IMR-90 (cell line): ENCODE data around the gene TBX15. TPM values are rescaled to one million over a fixed set of nuclear protein-coding genes. Genes with fewer than 3 reads are reported as not detected.

Source experiments
- ATAC-seq: fragments of 200-7000 bp; cut with Tn5 transposase; 2 replicates; pipeline ENCODE4 v1.9.1; 2020; ENCODE audit warnings: low read depth, mild to moderate bottlenecking, moderate library complexity
- BruUV-seq: library from RNA; stranded (reverse); fragments of 400-500 nt; replicated peaks from 2 replicates; lab custom pipeline; 2021; lab: Mats Ljungman, UMichigan
- CTCF ChIA-PET: fragments of 300-600 bp; formaldehyde crosslinking; extraction: SDS; loops from one replicate; lab custom pipeline; 2021; ENCODE audit warnings: antibody characterized with exemption; lab: Yijun Ruan, JAX
- POLR2A ChIA-PET: fragments of 300-600 bp; sonication (Branson Sonifier 250); formaldehyde crosslinking; loops from one replicate; lab custom pipeline; 2022; ENCODE audit warnings: antibody characterized with exemption; ENCODE audit not compliant: unreplicated experiment; lab: Charles Lee
- DNase-seq: peaks from one replicate; pipeline ENCODE4 v3.0.0; 2013
- H2AFZ ChIP-seq: replicated peaks from 2 replicates; pipeline ENCODE3; 2013; ENCODE audit warnings: low read length, mild to moderate bottlenecking; ENCODE audit not compliant: poor library complexity
- H2AK5ac ChIP-seq: 2 replicates; pipeline ENCODE4 v1.6.1; 2013; ENCODE audit warnings: low read depth, low read length, inconsistent platforms
- H2AK9ac ChIP-seq: replicated peaks from 2 replicates; pipeline ENCODE3; 2013; ENCODE audit warnings: mild to moderate bottlenecking, low read depth, low read length, moderate library complexity; ENCODE audit not compliant: poor library complexity
- H2BK120ac ChIP-seq: 2 replicates; pipeline ENCODE4 v1.6.1; 2013; ENCODE audit warnings: low read depth, low read length, inconsistent platforms
- H2BK15ac ChIP-seq: 3 replicates; pipeline ENCODE4 v1.6.1; 2013; ENCODE audit warnings: low read depth, low read length, inconsistent platforms
- H2BK20ac ChIP-seq: 2 replicates; pipeline ENCODE4 v1.6.1; 2013; ENCODE audit warnings: low read depth, mild to moderate bottlenecking, inconsistent platforms, low read length, moderate library complexity
- H2BK5ac ChIP-seq: 2 replicates; pipeline ENCODE4 v1.6.1; 2013; ENCODE audit warnings: mild to moderate bottlenecking, low read depth, low read length, inconsistent platforms; ENCODE audit not compliant: poor library complexity, severe bottlenecking
- H3K14ac ChIP-seq: replicated peaks from 2 replicates; pipeline ENCODE4 v1.6.1; 2013; ENCODE audit warnings: low read depth, low read length, inconsistent platforms
- H3K18ac ChIP-seq: 2 replicates; pipeline ENCODE4 v1.6.1; 2013; ENCODE audit warnings: low read depth, low read length, control low read depth
- H3K23ac ChIP-seq: 2 replicates; pipeline ENCODE4 v1.6.1; 2013; ENCODE audit warnings: low read depth, low read length, inconsistent platforms
- H3K27ac ChIP-seq: 2 replicates; pipeline ENCODE4 v1.5.1; 2013; ENCODE audit warnings: mild to moderate bottlenecking, control low read depth, low read length; ENCODE audit not compliant: insufficient read depth
- H3K27me3 ChIP-seq: 2 replicates; pipeline ENCODE4 v1.6.1; 2013; ENCODE audit warnings: low read length; ENCODE audit not compliant: control insufficient read depth, insufficient read depth
- H3K36me3 ChIP-seq: 2 replicates; pipeline ENCODE4 v1.6.1; 2013; ENCODE audit warnings: low read length, mixed read lengths; ENCODE audit not compliant: control insufficient read depth, insufficient read depth
- H3K4ac ChIP-seq: 2 replicates; pipeline ENCODE4 v1.6.1; 2013; ENCODE audit warnings: low read depth, low read length, inconsistent platforms
- H3K4me1 ChIP-seq: 2 replicates; pipeline ENCODE4 v1.6.1; 2013; ENCODE audit warnings: low read length, mixed read lengths; ENCODE audit not compliant: control insufficient read depth, insufficient read depth
- H3K4me2 ChIP-seq: 2 replicates; pipeline ENCODE4 v1.6.1; 2013; ENCODE audit warnings: low read depth, mild to moderate bottlenecking, control low read depth, low read length, moderate library complexity
- H3K4me3 ChIP-seq: 2 replicates; pipeline ENCODE4 v1.5.1; 2013; ENCODE audit warnings: low read depth, mild to moderate bottlenecking, control low read depth, low read length, moderate library complexity; ENCODE audit not compliant: insufficient read depth
- H3K56ac ChIP-seq: 2 replicates; pipeline ENCODE4 v1.6.1; 2013; ENCODE audit warnings: low read length, inconsistent platforms; ENCODE audit not compliant: insufficient read depth; ENCODE audit errors: extremely low read depth
- H3K79me1 ChIP-seq, 2 experiments: 2 replicates each; pipeline ENCODE4 v1.6.1; 2013; ENCODE audit warnings: low read length in 2 of 2, inconsistent platforms in 1 of 2, low read depth in 1 of 2
- H3K9ac ChIP-seq: 2 replicates; pipeline ENCODE4 v1.6.1; 2013; ENCODE audit warnings: low read depth, low read length, control low read depth
- H3K9me1 ChIP-seq: 2 replicates; pipeline ENCODE4 v1.6.1; 2013; ENCODE audit warnings: low read length, inconsistent platforms; ENCODE audit not compliant: insufficient read depth
- H3K9me3 ChIP-seq: 2 replicates; pipeline ENCODE4 v1.6.1; 2013; ENCODE audit warnings: low read length; ENCODE audit not compliant: control insufficient read depth, insufficient read depth
- H4K20me1 ChIP-seq: 2 replicates; pipeline ENCODE4 v1.6.1; 2013; ENCODE audit warnings: low read length, inconsistent platforms; ENCODE audit not compliant: insufficient read depth
- H4K5ac ChIP-seq: 2 replicates; pipeline ENCODE4 v1.6.1; 2013; ENCODE audit warnings: mild to moderate bottlenecking, low read depth, low read length, control low read depth
- H4K8ac ChIP-seq, 2 experiments: 2 replicates each; pipeline ENCODE4 v1.6.1; 2013; ENCODE audit warnings: low read depth in 2 of 2, low read length in 2 of 2, control low read depth in 1 of 2, inconsistent platforms in 1 of 2
- H4K91ac ChIP-seq: 2 replicates; pipeline ENCODE4 v1.6.1; 2013; ENCODE audit warnings: low read depth, low read length, inconsistent platforms; ENCODE audit not compliant: insufficient read depth
- BHLHE40 ChIP-seq: fragments of 150-350 bp; IDR thresholded peaks from 2 replicates; pipeline ENCODE4 v1.6.1; 2016; ENCODE audit warnings: mild to moderate bottlenecking, low read depth, low read length
- CEBPB ChIP-seq: IDR thresholded peaks from 2 replicates; pipeline ENCODE4 v1.6.1; 2012; ENCODE audit warnings: low read depth, low read length, improper control_type of control experiment
- CHD1 ChIP-seq: IDR thresholded peaks from 2 replicates; pipeline ENCODE4 v1.6.1; 2012; ENCODE audit warnings: low read depth, low read length, improper control_type of control experiment
- FOS ChIP-seq: fragments of 150-350 bp; IDR thresholded peaks from 2 replicates; pipeline ENCODE4 v1.6.1; 2016; ENCODE audit warnings: low read depth, low read length
- MAFK ChIP-seq: IDR thresholded peaks from 2 replicates; pipeline ENCODE4 v1.6.1; 2012; ENCODE audit warnings: low read depth, low read length, improper control_type of control experiment
- MAZ ChIP-seq: IDR thresholded peaks from 2 replicates; pipeline ENCODE4 v1.6.1; 2012; ENCODE audit warnings: low read depth, mild to moderate bottlenecking, low read length, improper control_type of control experiment, moderate library complexity, borderline replicate concordance
- MXI1 ChIP-seq: IDR thresholded peaks from 2 replicates; pipeline ENCODE4 v1.6.1; 2012; ENCODE audit warnings: low read depth, mild to moderate bottlenecking, low read length, moderate library complexity, borderline replicate concordance
- NFE2L2 ChIP-seq: fragments of 150-350 bp; IDR thresholded peaks from 2 replicates; pipeline ENCODE4 v1.6.1; 2016; ENCODE audit warnings: low read depth, mild to moderate bottlenecking, low read length
- POLR2A ChIP-seq: IDR thresholded peaks from 2 replicates; pipeline ENCODE4 v1.6.1; 2012; ENCODE audit warnings: mild to moderate bottlenecking, low read depth, low read length
- RAD21 ChIP-seq: IDR thresholded peaks from 2 replicates; pipeline ENCODE4 v1.6.1; 2012; ENCODE audit warnings: low read length, improper control_type of control experiment
- RCOR1 ChIP-seq: IDR thresholded peaks from 2 replicates; pipeline ENCODE4 v1.6.1; 2012; ENCODE audit warnings: mild to moderate bottlenecking, low read length, improper control_type of control experiment; ENCODE audit not compliant: insufficient replicate concordance
- RFX5 ChIP-seq: IDR thresholded peaks from 2 replicates; pipeline ENCODE4 v1.8.0; 2012; ENCODE audit warnings: low read depth, mild to moderate bottlenecking, low read length, moderate library complexity
- SMC3 ChIP-seq: fragments of 150-350 bp; IDR thresholded peaks from 2 replicates; pipeline ENCODE4 v1.6.1; 2016; ENCODE audit warnings: low read depth, mild to moderate bottlenecking, antibody characterized with exemption, low read length, moderate library complexity
- WGBS, 2 experiments: methylation state at CpG; one replicate each; pipeline versions ENCODE4 v1.1.5 to v1.1.7; 2013; ENCODE audit warnings: missing lambda C conversion rate in 2 of 2; ENCODE audit not compliant: insufficient read length in 1 of 2; ENCODE audit errors: extremely low coverage in 2 of 2; 5-methylcytosine and 5-hydroxymethylcytosine counted together
- dilution Hi-C: fragments of 300-500 bp; cut with HindIII; formaldehyde crosslinking; loops from one replicate; pipeline ENCODE4 v1.14.3; 2018; ENCODE audit warnings: low sequenced_read_pairs; ENCODE audit not compliant: unreplicated experiment
- in situ Hi-C: fragments of 300-500 bp; cut with MboI; formaldehyde crosslinking; loops from 3 replicates; pipeline ENCODE4 v1.14.3; 2019; ENCODE audit warnings: low sequenced_read_pairs, inconsistent platforms, mixed read lengths
- intact Hi-C: fragments of 100-400 bp; cut with micrococcal nuclease; formaldehyde crosslinking; loops from 2 replicates; pipeline ENCODE4 v1.10.0; 2022
- polyA plus RNA-seq, 3 experiments: library from polyadenylated mRNA; depleted of rRNA; stranded (reverse); fragments of >200 nt; gene quantifications; 2 replicates each; pipeline ENCODE4 v1.2.3, GENCODE V29; 2012; ENCODE audit warnings: low replicate concordance in 1 of 3
- total RNA-seq: library from RNA; depleted of rRNA; stranded (reverse); fragments of >200 nt; gene quantifications from 2 replicates; pipeline ENCODE4 v1.2.3, GENCODE V29; 2012
- TF ChIP-seq, protein P1 (sequence below): conservative IDR thresholded peaks from 2 replicates; pipeline ENCODE4 v1.5.1; 2012; ENCODE audit warnings: mild to moderate bottlenecking, low read depth, low read length, improper control_type of control experiment
- TF ChIP-seq, protein P2 (sequence below): fragments of 150-350 bp; IDR thresholded peaks from 2 replicates; pipeline ENCODE4 v1.6.1; 2017; ENCODE audit warnings: mild to moderate bottlenecking, antibody characterized with exemption, low read length, low read depth
- TF ChIP-seq, protein P3 (sequence below): fragments of 150-350 bp; IDR thresholded peaks from 2 replicates; pipeline ENCODE4 v1.6.1; 2016; ENCODE audit warnings: low read depth, mild to moderate bottlenecking, low read length, moderate library complexity, borderline replicate concordance

The TBX15 gene
- total and polyA plus RNA-seq, 2 of the 4 experiments (the other 2 are of a cell fraction) = not detected

DNA sequence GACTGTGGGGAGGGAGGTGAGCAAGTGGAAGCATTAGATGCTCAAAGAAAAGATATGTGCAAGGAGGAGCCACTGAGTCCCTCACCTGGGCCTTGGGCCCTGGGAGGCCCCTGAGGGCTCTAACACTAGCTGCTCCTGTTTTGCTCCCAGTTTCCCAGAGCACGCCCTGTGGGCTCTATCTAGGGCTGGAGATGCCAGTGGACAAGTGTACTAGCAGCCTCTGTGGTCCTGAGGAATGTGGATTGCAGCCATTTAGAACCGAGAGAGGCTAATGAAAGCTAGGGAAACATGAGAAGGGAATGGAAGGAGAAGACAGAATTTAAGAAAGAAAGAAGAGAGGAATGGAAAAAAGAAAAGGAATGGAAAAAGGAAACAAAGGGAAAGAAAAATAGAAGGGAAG, 10.0 kb upstream of the TBX15 start:
- no peak overlapping the region for H3K27ac ChIP-seq
- no peak overlapping the region for H3K14ac ChIP-seq
- intact Hi-C loops (no loop called here), in situ Hi-C loops (no loop called here), dilution Hi-C loops (no loop called here)
- TF ChIP-seq BHLHE40 (no peak), RAD21 (no peak), POLR2A (no peak), MXI1 (no peak), CHD1 (no peak), RFX5 (no peak), MAFK (no peak), CEBPB (no peak), SMC3 (no peak), MAZ (no peak), RCOR1 (no peak), NFE2L2 (no peak), FOS (no peak)
- TF ChIP-seq, protein P1, sequence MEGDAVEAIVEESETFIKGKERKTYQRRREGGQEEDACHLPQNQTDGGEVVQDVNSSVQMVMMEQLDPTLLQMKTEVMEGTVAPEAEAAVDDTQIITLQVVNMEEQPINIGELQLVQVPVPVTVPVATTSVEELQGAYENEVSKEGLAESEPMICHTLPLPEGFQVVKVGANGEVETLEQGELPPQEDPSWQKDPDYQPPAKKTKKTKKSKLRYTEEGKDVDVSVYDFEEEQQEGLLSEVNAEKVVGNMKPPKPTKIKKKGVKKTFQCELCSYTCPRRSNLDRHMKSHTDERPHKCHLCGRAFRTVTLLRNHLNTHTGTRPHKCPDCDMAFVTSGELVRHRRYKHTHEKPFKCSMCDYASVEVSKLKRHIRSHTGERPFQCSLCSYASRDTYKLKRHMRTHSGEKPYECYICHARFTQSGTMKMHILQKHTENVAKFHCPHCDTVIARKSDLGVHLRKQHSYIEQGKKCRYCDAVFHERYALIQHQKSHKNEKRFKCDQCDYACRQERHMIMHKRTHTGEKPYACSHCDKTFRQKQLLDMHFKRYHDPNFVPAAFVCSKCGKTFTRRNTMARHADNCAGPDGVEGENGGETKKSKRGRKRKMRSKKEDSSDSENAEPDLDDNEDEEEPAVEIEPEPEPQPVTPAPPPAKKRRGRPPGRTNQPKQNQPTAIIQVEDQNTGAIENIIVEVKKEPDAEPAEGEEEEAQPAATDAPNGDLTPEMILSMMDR = no peak
- TF ChIP-seq, protein P2, sequence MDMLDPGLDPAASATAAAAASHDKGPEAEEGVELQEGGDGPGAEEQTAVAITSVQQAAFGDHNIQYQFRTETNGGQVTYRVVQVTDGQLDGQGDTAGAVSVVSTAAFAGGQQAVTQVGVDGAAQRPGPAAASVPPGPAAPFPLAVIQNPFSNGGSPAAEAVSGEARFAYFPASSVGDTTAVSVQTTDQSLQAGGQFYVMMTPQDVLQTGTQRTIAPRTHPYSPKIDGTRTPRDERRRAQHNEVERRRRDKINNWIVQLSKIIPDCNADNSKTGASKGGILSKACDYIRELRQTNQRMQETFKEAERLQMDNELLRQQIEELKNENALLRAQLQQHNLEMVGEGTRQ = no peak
- TF ChIP-seq, protein P3, sequence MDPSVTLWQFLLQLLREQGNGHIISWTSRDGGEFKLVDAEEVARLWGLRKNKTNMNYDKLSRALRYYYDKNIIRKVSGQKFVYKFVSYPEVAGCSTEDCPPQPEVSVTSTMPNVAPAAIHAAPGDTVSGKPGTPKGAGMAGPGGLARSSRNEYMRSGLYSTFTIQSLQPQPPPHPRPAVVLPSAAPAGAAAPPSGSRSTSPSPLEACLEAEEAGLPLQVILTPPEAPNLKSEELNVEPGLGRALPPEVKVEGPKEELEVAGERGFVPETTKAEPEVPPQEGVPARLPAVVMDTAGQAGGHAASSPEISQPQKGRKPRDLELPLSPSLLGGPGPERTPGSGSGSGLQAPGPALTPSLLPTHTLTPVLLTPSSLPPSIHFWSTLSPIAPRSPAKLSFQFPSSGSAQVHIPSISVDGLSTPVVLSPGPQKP = no peak
- H2BK5ac ChIP-seq = no peak overlapping the region
- H2BK15ac ChIP-seq = no peak overlapping the region
- no peak for DNase-seq
- BruUV-seq = no TSS peak
- no peak overlapping the region for H2AFZ ChIP-seq
- no peak overlapping the region for H4K5ac ChIP-seq
- no peaks in the 10 kb centered on the region for H3K36me3 ChIP-seq
- 14% methylated on average over 1 of the region's 2 CpGs; no CpG with 5 or more reads in 1 of the 2 experiments for WGBS, 2 experiments
- no peaks in the 10 kb centered on the region for H3K9me1 ChIP-seq
- no peak overlapping the region for H2AK9ac ChIP-seq
- H3K9me3 ChIP-seq = peaks cover 14% of the 10 kb centered on the region
- ChIA-PET POLR2A (no interaction called here), CTCF (interaction anchor here (0.6 kb wide), 1 partner anchor 814 kb away, joined by 4 read pairs; no protein-coding TSS in a partner anchor)
- H3K27me3 ChIP-seq = peaks cover 96% of the 10 kb centered on the region
- no peak for ATAC-seq
- H4K20me1 ChIP-seq = no peaks in the 10 kb centered on the region
- H2AK5ac ChIP-seq = no peak overlapping the region
- no peak overlapping the region for H3K4me2 ChIP-seq
- no peak overlapping the region for H3K23ac ChIP-seq
- H3K79me1 ChIP-seq = no peaks in the 10 kb centered on the region
- H3K18ac ChIP-seq = no peak overlapping the region
- no peaks in the 10 kb centered on the region; the same call in 1 of the 2 replicates for H3K4me1 ChIP-seq
- H2BK120ac ChIP-seq = no peak overlapping the region
- H4K91ac ChIP-seq = no peak overlapping the region
- H4K8ac ChIP-seq = no peak overlapping the region
- no peak overlapping the region for H3K4ac ChIP-seq
- H2BK20ac ChIP-seq = no peak overlapping the region
- no peak overlapping the region for H3K4me3 ChIP-seq
- no peak overlapping the region for H3K56ac ChIP-seq
- no peak overlapping the region for H3K9ac ChIP-seq
